Gastroesophageal sphincter (tissue), 4 donors: ENCODE data around the gene DMRT1. TPM values are rescaled to one million over a fixed set of nuclear protein-coding genes. Genes with fewer than 3 reads are reported as not detected.

Source experiments
- ATAC-seq: fragments of 150-250 bp; one replicate; pipeline ENCODE4 v1.9.1; 2016; ENCODE audit warnings: mild to moderate bottlenecking, moderate library complexity
- H3K27ac ChIP-seq, 4 donors: fragments of 200-600 bp; sonication (generic) in 3 of 4; 1 replicate in 3 of 4; 2 replicates in 1 of 4; pipeline ENCODE4 v1.5.1; 2016 to 2019
- H3K27me3 ChIP-seq: fragments of 200-600 bp; sonication (generic); one replicate; pipeline ENCODE4 v1.5.1; 2019
- H3K36me3 ChIP-seq, 2 donors: fragments of 200-600 bp; sonication (generic); one replicate each; pipeline ENCODE4 v1.5.1; 2019; ENCODE audit warnings: control low read depth in 1 of 2
- H3K4me1 ChIP-seq, 3 donors: fragments of 200-600 bp; sonication (generic); 1 replicate in 2 of 3; 2 replicates in 1 of 3; pipeline ENCODE4 v1.5.1; 2016 to 2019; ENCODE audit warnings: control low read depth in 2 of 3
- H3K4me3 ChIP-seq, 2 donors: fragments of 200-600 bp; sonication (generic); one replicate each; pipeline ENCODE4 v1.5.1; 2019; ENCODE audit warnings: mild to moderate bottlenecking in 1 of 2, moderate library complexity in 1 of 2
- H3K9me3 ChIP-seq, 3 donors: fragments of 200-600 bp; sonication (generic); one replicate each; pipeline ENCODE4 v1.5.1; 2017 to 2019; ENCODE audit warnings: control low read depth in 2 of 3
- CTCF ChIP-seq, 4 experiments: fragments of 200-600 bp in 2 of 4; fragments of 450-650 bp in 2 of 4; sonication (generic) in 1 of 4; IDR thresholded peaks; one replicate each; pipeline ENCODE4 v1.5.1; 2017 to 2019; ENCODE audit warnings: antibody characterized with exemption in 4 of 4, mild to moderate bottlenecking in 2 of 4, moderate library complexity in 2 of 4
- EP300 ChIP-seq: sonication (generic); formaldehyde crosslinking; IDR thresholded peaks from one replicate; pipeline ENCODE4 v1.6.1; 2017; ENCODE audit warnings: antibody characterized with exemption, mild to moderate bottlenecking
- POLR2A ChIP-seq, 2 donors: fragments of 450-650 bp; IDR thresholded peaks; one replicate each; pipeline ENCODE4 v1.6.1; 2017; ENCODE audit warnings: antibody characterized with exemption in 2 of 2, mild to moderate bottlenecking in 2 of 2, moderate library complexity in 1 of 2
- POLR2AphosphoS5 ChIP-seq: sonication (generic); formaldehyde crosslinking; IDR thresholded peaks from one replicate; pipeline ENCODE4 v1.6.1; 2017; ENCODE audit warnings: antibody characterized with exemption
- WGBS, 2 donors: methylation state at CpG; one replicate each; pipeline ENCODE4 v1.1.5; 2018; ENCODE audit warnings: low coverage in 1 of 2; 5-methylcytosine and 5-hydroxymethylcytosine counted together
- total RNA-seq, 4 donors: library from RNA; depleted of rRNA; stranded (reverse); fragments of >200 nt; gene quantifications; one replicate each; pipeline ENCODE4 v1.1.0, GENCODE V29; 2016

Gene DMRT1
- total RNA-seq, 4 donors from 2014 or later = not detected

- no peak for ATAC-seq
- H3K27me3 ChIP-seq = peaks cover 94% of the 10 kb centered on the region
- TF ChIP-seq POLR2A (IDR thresholded peaks at IDR 0.05) (no peak), EP300 (no peak), CTCF (IDR thresholded peaks at IDR 0.05) (no peak), POLR2AphosphoS5 (no peak)
- H3K4me1 ChIP-seq = no peaks in the 10 kb centered on the region
- H3K27ac ChIP-seq = no peak overlapping the region
- no peaks in the 10 kb centered on the region for H3K9me3 ChIP-seq
- no peaks in the 10 kb centered on the region for H3K36me3 ChIP-seq
- H3K4me3 ChIP-seq = no peak overlapping the region
- 24 to 34% methylated on average over 11 to 15 of the region's 15 CpGs for WGBS, 2 donors
These were observed 141.1 kb downstream of the DMRT1 start for GRCh38 chr9:982394-983230.

GRCh38 chr9:994005-994404, 152.5 kb downstream of the DMRT1 start:
- Histone ChIP-seq H3K4me1 (peaks cover 0 to 2% (median 0%) of the 10 kb centered on the region in 3 donors), H3K27me3 (peaks cover 37% of the 10 kb centered on the region), H3K4me3 (no peak overlapping the region), H3K27ac (no peak overlapping the region), H3K36me3 (no peaks in the 10 kb centered on the region), H3K9me3 (peaks cover 0 to 4% (median 0%) of the 10 kb centered on the region in 3 donors)
- WGBS, 2 donors = 47 to 78% methylated on average over 4 of the region's 4 CpGs
- ATAC-seq = no peak
- no peak for TF ChIP-seq CTCF (IDR thresholded peaks at IDR 0.05)
- no peak for TF ChIP-seq POLR2AphosphoS5

- no peak overlapping the region for H3K27ac ChIP-seq
- H3K4me1 ChIP-seq = peaks cover 0 to 13% (median 0%) of the 10 kb centered on the region in 3 donors
- no peaks in the 10 kb centered on the region for H3K36me3 ChIP-seq
- H3K9me3 ChIP-seq = peaks cover 0 to 4% (median 0%) of the 10 kb centered on the region in 3 donors
- no peak overlapping the region for H3K4me3 ChIP-seq
- no peak for ATAC-seq
- TF ChIP-seq POLR2A (IDR thresholded peaks at IDR 0.05) = no peak
- TF ChIP-seq POLR2AphosphoS5 = no peak
- TF ChIP-seq EP300 = no peak
- no peak for TF ChIP-seq CTCF (IDR thresholded peaks at IDR 0.05)
- 80% methylated on average over 2 to 4 of the region's 4 CpGs for WGBS, 2 donors
- peaks cover 25% of the 10 kb centered on the region for H3K27me3 ChIP-seq
These were observed 153.7 kb downstream of the DMRT1 start for GRCh38 chr9:995192-995591.

- Histone ChIP-seq H3K4me3 (no peak overlapping the region), H3K36me3 (no peaks in the 10 kb centered on the region), H3K27me3 (peaks cover 19% of the 10 kb centered on the region), H3K4me1 (peaks cover 0 to 13% (median 0%) of the 10 kb centered on the region in 3 donors), H3K9me3 (peaks cover 0 to 4% (median 0%) of the 10 kb centered on the region in 3 donors), H3K27ac (no peak overlapping the region)
- TF ChIP-seq EP300 = no peak
- TF ChIP-seq POLR2A (IDR thresholded peaks at IDR 0.05) = no peak
- no peak for TF ChIP-seq CTCF (IDR thresholded peaks at IDR 0.05)
- TF ChIP-seq POLR2AphosphoS5 = no peak
- WGBS, 2 donors = 30 to 31% methylated on average over 3 of the region's 3 CpGs
- no peak for ATAC-seq
These were observed 154.3 kb downstream of the DMRT1 start for GRCh38 chr9:995781-996180.
